HCT116 (cell line): ENCODE results near the gene SLC8A1. TPM values are rescaled to one million over a fixed set of nuclear protein-coding genes. Genes with fewer than 3 reads are reported as not detected.

Experiments
- ATAC-seq: fragments of 200-7000 bp; cut with Tn5 transposase; 2 replicates; pipeline ENCODE4 v1.9.1; 2020; ENCODE audit warnings: mild to moderate bottlenecking, moderate library complexity
- BruUV-seq: library from RNA; stranded (reverse); fragments of 400-500 nt; replicated peaks from 2 replicates; lab custom pipeline; 2021; lab: Mats Ljungman, UMichigan
- CTCF ChIA-PET: fragments of 300-600 bp; sonication (Branson Sonifier 250); formaldehyde crosslinking; loops from one replicate; lab custom pipeline; 2021; ENCODE audit warnings: antibody characterized with exemption; lab: Charles Lee
- POLR2A ChIA-PET: fragments of 300-600, 350-600 bp; sonication (Branson Sonifier 250); formaldehyde crosslinking; loops from one replicate; lab custom pipeline; 2021; ENCODE audit warnings: antibody characterized with exemption; lab: Charles Lee
- RAD21 ChIA-PET, 2 experiments: fragments of 300-600 bp; sonication (Branson Sonifier 250); formaldehyde crosslinking; loops; one replicate each; lab custom pipeline; 2023; ENCODE audit warnings: low total read pairs in 2 of 2; ENCODE audit not compliant: uncharacterized antibody in 2 of 2, unreplicated experiment in 2 of 2, low non-redundant PET in 1 of 2; lab: Charles Lee
- DNase-seq: peaks from one replicate; pipeline ENCODE4 v3.0.0-alpha.2; 2010; ENCODE audit warnings: low read depth, low spot score
- H2AFZ ChIP-seq: fragments of 200-600 bp; shearing (Covaris generic), sonication (generic); 2 replicates; pipeline ENCODE4 v1.6.1; 2017; ENCODE audit warnings: low read depth, mixed run types, mixed read lengths, antibody characterized with exemption, low read length; ENCODE audit not compliant: poor library complexity, severe bottlenecking
- H3K27ac ChIP-seq: 2 replicates; pipeline ENCODE4 v1.5.1; 2012; ENCODE audit warnings: low read depth, low read length
- H3K27me3 ChIP-seq: fragments of 200-600 bp; sonication (generic); 2 replicates; pipeline ENCODE4 v1.6.1; 2016; ENCODE audit warnings: mixed run types, low read length, mixed read lengths; ENCODE audit not compliant: insufficient read depth
- H3K36me3 ChIP-seq, 2 experiments: fragments of 200-500 bp in 1 of 2; fragments of 200-600 bp in 1 of 2; sonication (Bioruptor generic) in 1 of 2; sonication (generic) in 1 of 2; 2 replicates each; pipeline versions ENCODE4 v1.5.1 to v1.6.1; 2014 to 2016; ENCODE audit warnings: low read length in 2 of 2, inconsistent platforms in 1 of 2, mixed read lengths in 1 of 2, mixed run types in 1 of 2; ENCODE audit not compliant: insufficient read depth in 2 of 2, control insufficient read depth in 1 of 2
- H3K4me1 ChIP-seq, 2 experiments: fragments of 200-600 bp in 1 of 2; sonication (generic) in 1 of 2; 2 replicates each; pipeline versions ENCODE4 v1.5.1 to v1.6.1; 2012 to 2017; ENCODE audit warnings: low read length in 2 of 2, inconsistent platforms in 1 of 2, mild to moderate bottlenecking in 1 of 2, mixed read lengths in 1 of 2, mixed run types in 1 of 2, moderate library complexity in 1 of 2; ENCODE audit not compliant: insufficient read depth in 2 of 2, control insufficient read depth in 1 of 2
- H3K4me2 ChIP-seq: fragments of 200-600 bp; sonication (generic); 2 replicates; pipeline ENCODE4 v1.6.1; 2017; ENCODE audit warnings: mixed run types, low read length, mixed read lengths
- H3K4me3 ChIP-seq, 2 experiments: fragments of 200-600 bp in 1 of 2; sonication (generic) in 1 of 2; replicated peaks in 1 of 2; 2 replicates each; pipeline ENCODE4 v1.5.1; 2011 to 2016; ENCODE audit warnings: low read length in 2 of 2, control low read depth in 1 of 2, low read depth in 1 of 2, mild to moderate bottlenecking in 1 of 2, mixed read lengths in 1 of 2, mixed run types in 1 of 2
- H3K79me2 ChIP-seq: fragments of 200-600 bp; sonication (generic); 2 replicates; pipeline ENCODE4 v1.6.1; 2017; ENCODE audit warnings: mild to moderate bottlenecking, mixed run types, low read length, moderate library complexity, mixed read lengths; ENCODE audit not compliant: insufficient read depth
- H3K9ac ChIP-seq: fragments of 200-600 bp; sonication (generic); 2 replicates; pipeline ENCODE4 v1.6.1; 2016; ENCODE audit warnings: low read length, mixed read lengths
- H3K9me2 ChIP-seq: fragments of 200-600 bp; sonication (generic), shearing (Covaris generic); 2 replicates; pipeline ENCODE4 v1.6.1; 2017; ENCODE audit warnings: mixed run types, mild to moderate bottlenecking, moderate library complexity; ENCODE audit not compliant: insufficient read depth
- H3K9me3 ChIP-seq, 2 experiments: fragments of 200-500 bp in 1 of 2; fragments of 200-600 bp in 1 of 2; sonication (Bioruptor generic) in 1 of 2; sonication (generic) in 1 of 2; 2 replicates each; pipeline ENCODE4 v1.6.1; 2014 to 2017; ENCODE audit warnings: low read length in 2 of 2, mixed read lengths in 2 of 2, inconsistent platforms in 1 of 2, low read depth in 1 of 2, mild to moderate bottlenecking in 1 of 2, mixed run types in 1 of 2, moderate library complexity in 1 of 2; ENCODE audit not compliant: control insufficient read depth in 1 of 2, insufficient read depth in 1 of 2
- H4K20me1 ChIP-seq: fragments of 200-600 bp; sonication (generic), shearing (Covaris generic); 2 replicates; pipeline ENCODE4 v1.6.1; 2017; ENCODE audit warnings: mixed run types, mild to moderate bottlenecking, moderate library complexity; ENCODE audit not compliant: insufficient read depth
- CBX3 ChIP-seq: IDR thresholded peaks from 2 replicates; pipeline ENCODE4 v1.6.1; 2012; ENCODE audit warnings: low read depth
- EGR1 ChIP-seq: IDR thresholded peaks from 2 replicates; pipeline ENCODE4 v1.6.1; 2012; ENCODE audit warnings: low read depth
- FOSL1 ChIP-seq: IDR thresholded peaks from 2 replicates; pipeline ENCODE4 v1.6.1; 2012; ENCODE audit warnings: low read depth
- JUND ChIP-seq: IDR thresholded peaks from 2 replicates; pipeline ENCODE4 v1.6.1; 2012
- POLR2A ChIP-seq: IDR thresholded peaks from 2 replicates; pipeline ENCODE4 v1.7.0; 2011; ENCODE audit warnings: borderline replicate concordance; ENCODE audit not compliant: insufficient read depth, insufficient read length; ENCODE audit errors: extremely low read depth
- POLR2AphosphoS5 ChIP-seq: IDR thresholded peaks from 2 replicates; pipeline ENCODE4 v1.6.1; 2011; ENCODE audit warnings: mild to moderate bottlenecking, low read depth, low read length, moderate library complexity
- RAD21 ChIP-seq: IDR thresholded peaks from 2 replicates; pipeline ENCODE4 v1.6.1; 2012; ENCODE audit warnings: low read depth, mild to moderate bottlenecking
- SIN3A ChIP-seq: IDR thresholded peaks from 2 replicates; pipeline ENCODE4 v1.6.1; 2012; ENCODE audit warnings: low read depth
- SP1 ChIP-seq: IDR thresholded peaks from 2 replicates; pipeline ENCODE4 v1.6.1; 2012; ENCODE audit warnings: low read depth
- YY1 ChIP-seq: IDR thresholded peaks from 2 replicates; pipeline ENCODE4 v1.6.1; 2011; ENCODE audit warnings: low read length, low read depth, moderate library complexity, mild to moderate bottlenecking; ENCODE audit not compliant: insufficient replicate concordance; ENCODE audit errors: extremely low read depth
- ZFX ChIP-seq: fragments of 450-650 bp; IDR thresholded peaks from 2 replicates; pipeline ENCODE4 v1.6.1; 2017
- ZNF274 ChIP-seq: fragments of 200-500 bp; sonication (Bioruptor generic); IDR thresholded peaks from 2 replicates; pipeline ENCODE4 v1.6.1; 2014; ENCODE audit warnings: mild to moderate bottlenecking, low read depth, low read length, inconsistent platforms
- intact Hi-C: fragments of 100-400 bp; cut with micrococcal nuclease; formaldehyde crosslinking; loops from 2 replicates; pipeline ENCODE4 v1.10.0; 2022
- total RNA-seq: library from RNA; stranded (reverse); gene quantifications from one replicate; pipeline ENCODE4 v1.2.1, GENCODE V29; 2021; ENCODE audit not compliant: unreplicated experiment
- TF ChIP-seq, protein P1 (sequence below): IDR thresholded peaks from 2 replicates; pipeline ENCODE4 v1.6.1; 2012
- TF ChIP-seq, protein P2 (sequence below): IDR thresholded peaks from 2 replicates; pipeline ENCODE4 v1.6.1; 2012; ENCODE audit warnings: low read depth
- TF ChIP-seq, protein P3 (sequence below): IDR thresholded peaks from 2 replicates; pipeline ENCODE4 v1.6.1; 2012
- TF ChIP-seq, protein P4 (sequence below), 3 experiments: fragments of 200-600 bp in 1 of 3; sonication (generic) in 1 of 3; IDR thresholded peaks in 2 of 3; conservative IDR thresholded peaks in 1 of 3; 2 replicates each; pipeline ENCODE4 v1.5.1; 2012 to 2017; ENCODE audit warnings: low read depth in 2 of 3, low read length in 2 of 3, antibody characterized with exemption in 1 of 3, borderline replicate concordance in 1 of 3, control low read depth in 1 of 3, mild to moderate bottlenecking in 1 of 3, mixed read lengths in 1 of 3, mixed run types in 1 of 3, moderate library complexity in 1 of 3; ENCODE audit not compliant: insufficient read depth in 1 of 3

SLC8A1 gene
- total RNA-seq, 1 experiment from 2014 or later: 0.07 TPM

DNA sequence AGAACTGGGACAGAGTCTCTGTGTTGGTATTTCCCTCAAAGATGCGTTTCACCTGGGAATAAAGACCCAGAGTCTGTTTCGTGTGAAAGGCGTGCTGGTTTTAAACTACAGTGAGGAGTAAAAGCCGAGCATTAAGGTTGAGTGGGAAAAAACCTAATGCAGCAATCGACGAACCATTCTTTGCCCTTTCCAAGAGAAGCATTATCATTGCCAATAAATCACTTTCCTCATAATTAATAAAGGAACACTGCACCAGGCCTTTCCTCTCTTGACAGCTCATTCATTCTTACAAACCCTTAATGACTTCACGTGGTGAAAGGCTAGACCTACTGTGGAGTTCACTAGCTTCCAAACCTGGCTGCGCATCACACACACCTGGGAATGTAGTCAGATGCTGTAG is 896 bp upstream of the SLC8A1 start:
- Histone ChIP-seq H2AFZ (no peak overlapping the region), H3K4me2 (no peak overlapping the region)
- intact Hi-C loops: no loop called here

More for the DNA sequence above, 896 bp upstream of the SLC8A1 start:
- H3K36me3 ChIP-seq: no peaks in the 10 kb centered on the region
- H3K4me3 ChIP-seq: no peak overlapping the region
- H3K79me2 ChIP-seq: no peaks in the 10 kb centered on the region
- DNase-seq (no peak), ATAC-seq (no peak)
- ChIA-PET RAD21 (no interaction called here), CTCF (no interaction called here), POLR2A (no interaction called here)
- TF ChIP-seq RAD21 (no peak), YY1 (no peak), JUND (no peak), ZFX (no peak), ZNF274 (no peak), EGR1 (no peak), POLR2AphosphoS5 (no peak), FOSL1 (no peak), CBX3 (no peak), POLR2A (no peak), SP1 (no peak), SIN3A (no peak)
- TF ChIP-seq, protein P1, sequence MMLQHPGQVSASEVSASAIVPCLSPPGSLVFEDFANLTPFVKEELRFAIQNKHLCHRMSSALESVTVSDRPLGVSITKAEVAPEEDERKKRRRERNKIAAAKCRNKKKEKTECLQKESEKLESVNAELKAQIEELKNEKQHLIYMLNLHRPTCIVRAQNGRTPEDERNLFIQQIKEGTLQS: no peak
- TF ChIP-seq, protein P2, sequence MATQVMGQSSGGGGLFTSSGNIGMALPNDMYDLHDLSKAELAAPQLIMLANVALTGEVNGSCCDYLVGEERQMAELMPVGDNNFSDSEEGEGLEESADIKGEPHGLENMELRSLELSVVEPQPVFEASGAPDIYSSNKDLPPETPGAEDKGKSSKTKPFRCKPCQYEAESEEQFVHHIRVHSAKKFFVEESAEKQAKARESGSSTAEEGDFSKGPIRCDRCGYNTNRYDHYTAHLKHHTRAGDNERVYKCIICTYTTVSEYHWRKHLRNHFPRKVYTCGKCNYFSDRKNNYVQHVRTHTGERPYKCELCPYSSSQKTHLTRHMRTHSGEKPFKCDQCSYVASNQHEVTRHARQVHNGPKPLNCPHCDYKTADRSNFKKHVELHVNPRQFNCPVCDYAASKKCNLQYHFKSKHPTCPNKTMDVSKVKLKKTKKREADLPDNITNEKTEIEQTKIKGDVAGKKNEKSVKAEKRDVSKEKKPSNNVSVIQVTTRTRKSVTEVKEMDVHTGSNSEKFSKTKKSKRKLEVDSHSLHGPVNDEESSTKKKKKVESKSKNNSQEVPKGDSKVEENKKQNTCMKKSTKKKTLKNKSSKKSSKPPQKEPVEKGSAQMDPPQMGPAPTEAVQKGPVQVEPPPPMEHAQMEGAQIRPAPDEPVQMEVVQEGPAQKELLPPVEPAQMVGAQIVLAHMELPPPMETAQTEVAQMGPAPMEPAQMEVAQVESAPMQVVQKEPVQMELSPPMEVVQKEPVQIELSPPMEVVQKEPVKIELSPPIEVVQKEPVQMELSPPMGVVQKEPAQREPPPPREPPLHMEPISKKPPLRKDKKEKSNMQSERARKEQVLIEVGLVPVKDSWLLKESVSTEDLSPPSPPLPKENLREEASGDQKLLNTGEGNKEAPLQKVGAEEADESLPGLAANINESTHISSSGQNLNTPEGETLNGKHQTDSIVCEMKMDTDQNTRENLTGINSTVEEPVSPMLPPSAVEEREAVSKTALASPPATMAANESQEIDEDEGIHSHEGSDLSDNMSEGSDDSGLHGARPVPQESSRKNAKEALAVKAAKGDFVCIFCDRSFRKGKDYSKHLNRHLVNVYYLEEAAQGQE: no peak
- TF ChIP-seq, protein P3, sequence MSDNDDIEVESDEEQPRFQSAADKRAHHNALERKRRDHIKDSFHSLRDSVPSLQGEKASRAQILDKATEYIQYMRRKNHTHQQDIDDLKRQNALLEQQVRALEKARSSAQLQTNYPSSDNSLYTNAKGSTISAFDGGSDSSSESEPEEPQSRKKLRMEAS: no peak
- TF ChIP-seq, protein P4, sequence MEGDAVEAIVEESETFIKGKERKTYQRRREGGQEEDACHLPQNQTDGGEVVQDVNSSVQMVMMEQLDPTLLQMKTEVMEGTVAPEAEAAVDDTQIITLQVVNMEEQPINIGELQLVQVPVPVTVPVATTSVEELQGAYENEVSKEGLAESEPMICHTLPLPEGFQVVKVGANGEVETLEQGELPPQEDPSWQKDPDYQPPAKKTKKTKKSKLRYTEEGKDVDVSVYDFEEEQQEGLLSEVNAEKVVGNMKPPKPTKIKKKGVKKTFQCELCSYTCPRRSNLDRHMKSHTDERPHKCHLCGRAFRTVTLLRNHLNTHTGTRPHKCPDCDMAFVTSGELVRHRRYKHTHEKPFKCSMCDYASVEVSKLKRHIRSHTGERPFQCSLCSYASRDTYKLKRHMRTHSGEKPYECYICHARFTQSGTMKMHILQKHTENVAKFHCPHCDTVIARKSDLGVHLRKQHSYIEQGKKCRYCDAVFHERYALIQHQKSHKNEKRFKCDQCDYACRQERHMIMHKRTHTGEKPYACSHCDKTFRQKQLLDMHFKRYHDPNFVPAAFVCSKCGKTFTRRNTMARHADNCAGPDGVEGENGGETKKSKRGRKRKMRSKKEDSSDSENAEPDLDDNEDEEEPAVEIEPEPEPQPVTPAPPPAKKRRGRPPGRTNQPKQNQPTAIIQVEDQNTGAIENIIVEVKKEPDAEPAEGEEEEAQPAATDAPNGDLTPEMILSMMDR (IDR thresholded peaks at IDR 0.05 in 2 of 3, conservative IDR thresholded peaks at IDR 0.05 in 1 of 3; ENCODE audit: borderline replicate concordance in 1 of 3, insufficient read depth in 1 of 3, low read depth in 2 of 3, low read length in 2 of 3): no peak
- no peak overlapping the region for H3K27ac ChIP-seq
- no peaks in the 10 kb centered on the region for H3K9me3 ChIP-seq
- BruUV-seq: no TSS peak
- no peaks in the 10 kb centered on the region for H3K9me2 ChIP-seq
- H3K27me3 ChIP-seq: no peaks in the 10 kb centered on the region
- no peaks in the 10 kb centered on the region for H3K4me1 ChIP-seq
- H3K9ac ChIP-seq: no peak overlapping the region
- H4K20me1 ChIP-seq: no peaks in the 10 kb centered on the region
